Transverse colon (tissue), 4 donors: ENCODE results near the gene IL1B. TPM values are rescaled to one million over a fixed set of nuclear protein-coding genes. Genes with fewer than 3 reads are reported as not detected.

Source experiments
- DNase-seq: peaks from one replicate; pipeline ENCODE4 v3.0.0-alpha.2; 2019
- H3K27ac ChIP-seq, 4 donors: fragments of 200-600 bp; sonication (generic); 2 replicates each; pipeline ENCODE4 v1.5.1; 2016 to 2018; ENCODE audit warnings: inconsistent platforms in 4 of 4
- H3K27me3 ChIP-seq: fragments of 200-600 bp; sonication (generic); 2 replicates; pipeline ENCODE4 v1.5.1; 2017; ENCODE audit warnings: inconsistent platforms
- H3K36me3 ChIP-seq, 4 donors: fragments of 200-600 bp; sonication (generic); 2 replicates each; pipeline ENCODE4 v1.5.1; 2017 to 2019; ENCODE audit warnings: inconsistent platforms in 4 of 4
- H3K4me1 ChIP-seq, 4 donors: fragments of 200-600 bp; sonication (generic); 2 replicates each; pipeline ENCODE4 v1.5.1; 2017 to 2020; ENCODE audit warnings: inconsistent platforms in 4 of 4
- H3K4me3 ChIP-seq, 4 donors: fragments of 200-600 bp; sonication (generic); 1 replicate in 1 of 4; 2 replicates in 3 of 4; pipeline versions ENCODE4 v1.5.1 to v1.6.1; 2017 to 2019; ENCODE audit warnings: inconsistent platforms in 4 of 4
- H3K9me3 ChIP-seq, 2 donors: fragments of 200-600 bp; sonication (generic); 2 replicates each; pipeline ENCODE4 v1.5.1; 2017 to 2019; ENCODE audit warnings: inconsistent platforms in 2 of 2
- CTCF ChIP-seq, 5 experiments: fragments of 200-600 bp in 3 of 5; fragments of 450-650 bp in 2 of 5; sonication (generic) in 3 of 5; IDR thresholded peaks; 1 replicate in 2 of 5; 2 replicates in 3 of 5; pipeline ENCODE4 v1.5.1; 2016 to 2017; ENCODE audit warnings: antibody characterized with exemption in 5 of 5, inconsistent platforms in 3 of 5, mild to moderate bottlenecking in 2 of 5, moderate library complexity in 1 of 5
- EP300 ChIP-seq: sonication (generic); formaldehyde crosslinking; IDR thresholded peaks from one replicate; pipeline ENCODE4 v1.6.1; 2017; ENCODE audit warnings: antibody characterized with exemption, low read depth
- POLR2A ChIP-seq: fragments of 450-650 bp; IDR thresholded peaks from one replicate; pipeline ENCODE4 v1.6.1; 2016; ENCODE audit warnings: antibody characterized with exemption, mild to moderate bottlenecking, moderate library complexity
- POLR2AphosphoS5 ChIP-seq, 3 donors: sonication (generic); formaldehyde crosslinking; IDR thresholded peaks; one replicate each; pipeline ENCODE4 v1.6.1; 2016; ENCODE audit warnings: antibody characterized with exemption in 3 of 3
- WGBS, 2 donors: methylation state at CpG; one replicate each; pipeline ENCODE4 v1.1.5; 2018; ENCODE audit warnings: low coverage in 1 of 2; 5-methylcytosine and 5-hydroxymethylcytosine counted together
- in situ Hi-C, 4 donors: fragments of 200-750 bp; cut with MboI; loops; one replicate each; pipeline versions ENCODE4 v1.15.0 to v1.15.1; 2017; ENCODE audit warnings: low sequenced_read_pairs in 3 of 4, low pct_ligation_motif_present in 1 of 4, low pct_unique_long_range_greater_than_20kb in 1 of 4
- intact Hi-C: fragments of 100-400 bp; cut with DNase I; formaldehyde crosslinking; loops from one replicate; pipeline ENCODE4 v1.15.1; 2023; ENCODE audit warnings: low total_unique reads
- total RNA-seq, 4 donors: library from RNA; depleted of rRNA; stranded (reverse); fragments of >200 nt; gene quantifications; one replicate each; pipeline ENCODE4 v1.1.0, GENCODE V29; 2016

The IL1B gene
- total RNA-seq, 4 donors from 2014 or later = 1.9 to 7.1 (median 4.6) TPM; not detected in 1

- no peak overlapping the region for H3K4me3 ChIP-seq
- H3K36me3 ChIP-seq = no peaks in the 10 kb centered on the region
- no peaks in the 10 kb centered on the region for H3K9me3 ChIP-seq
- no peak for TF ChIP-seq CTCF (IDR thresholded peaks at IDR 0.05)
- TF ChIP-seq POLR2AphosphoS5 (IDR thresholded peaks at IDR 0.05) = no peak
- no peak for TF ChIP-seq EP300
- TF ChIP-seq POLR2A = no peak
- in situ Hi-C loops (no loop called here), intact Hi-C loops (no loop called here)
- H3K27ac ChIP-seq = no peak overlapping the region
- H3K27me3 ChIP-seq = no peaks in the 10 kb centered on the region
- WGBS, 2 donors = 59 to 65% methylated on average over 2 to 5 of the region's 5 CpGs
- no peaks in the 10 kb centered on the region for H3K4me1 ChIP-seq
- no peak for DNase-seq
Observed at GRCh38 chr2:112821142-112821541, 15.4 kb downstream of the IL1B start.

- H3K27ac ChIP-seq = no peak overlapping the region
- no peaks in the 10 kb centered on the region for H3K27me3 ChIP-seq
- H3K4me3 ChIP-seq = no peak overlapping the region
- no peak for DNase-seq
- TF ChIP-seq POLR2AphosphoS5 (IDR thresholded peaks at IDR 0.05) = no peak
- TF ChIP-seq CTCF (IDR thresholded peaks at IDR 0.05) = no peak
- TF ChIP-seq EP300 = no peak
- no peak for TF ChIP-seq POLR2A
- intact Hi-C loops = no loop called here
- no peaks in the 10 kb centered on the region for H3K9me3 ChIP-seq
- no peaks in the 10 kb centered on the region for H3K4me1 ChIP-seq
- in situ Hi-C loops = no loop called here
- H3K36me3 ChIP-seq = no peaks in the 10 kb centered on the region
Observed at GRCh38 chr2:112820343-112820742, 16.2 kb downstream of the IL1B start.

- no peaks in the 10 kb centered on the region for H3K9me3 ChIP-seq
- in situ Hi-C loops = no loop called here
- no peaks in the 10 kb centered on the region for H3K27me3 ChIP-seq
- H3K4me1 ChIP-seq = no peaks in the 10 kb centered on the region
- no peak overlapping the region for H3K27ac ChIP-seq
- TF ChIP-seq CTCF (IDR thresholded peaks at IDR 0.05) (no peak), EP300 (no peak)
- H3K4me3 ChIP-seq = no peak overlapping the region
- DNase-seq = no peak
- WGBS, 2 donors = 76 to 91% methylated on average over 6 to 7 of the region's 7 CpGs
- intact Hi-C loops = no loop called here
- no peaks in the 10 kb centered on the region for H3K36me3 ChIP-seq
Observed at GRCh38 chr2:112819081-112819480, 17.5 kb downstream of the IL1B start.

DNA sequence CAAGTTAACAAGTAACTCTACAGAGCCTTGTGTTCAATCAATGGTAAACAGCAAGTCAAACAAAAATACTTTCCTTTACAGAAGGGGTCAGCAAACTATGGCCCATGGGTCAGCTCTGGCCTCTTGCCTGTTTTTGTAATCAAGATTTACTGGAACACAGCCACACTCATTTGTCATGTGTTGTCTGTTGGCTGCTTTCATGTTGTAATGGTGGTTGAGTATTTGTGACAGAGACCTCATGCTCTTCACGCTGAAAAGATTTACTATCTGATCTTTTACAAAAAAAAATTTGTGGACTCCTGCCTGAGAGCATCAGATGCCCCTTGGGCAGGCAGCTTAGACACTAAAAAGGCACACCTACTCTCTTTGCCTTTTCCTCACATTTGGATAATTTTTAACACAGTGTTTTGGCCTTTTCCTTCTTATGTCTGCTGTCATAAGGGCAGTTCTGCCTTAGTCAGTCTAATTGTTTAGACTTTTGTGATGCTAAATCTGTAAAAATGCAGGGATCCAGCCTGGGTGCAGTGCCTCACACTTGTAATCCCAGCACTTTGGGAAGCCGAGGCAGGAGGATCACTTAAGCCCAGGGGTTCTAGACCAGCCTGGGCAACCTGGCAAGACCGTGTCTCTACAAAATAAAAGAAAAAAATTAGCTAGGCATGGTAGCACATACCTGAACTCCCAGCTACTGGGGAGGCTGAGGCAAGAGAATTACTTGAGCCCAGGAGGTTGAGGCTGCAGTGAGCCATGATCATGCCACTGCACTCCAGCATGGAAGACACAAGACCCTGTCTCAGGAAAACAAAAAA lies 18.3 kb downstream of the IL1B start:
- no peak overlapping the region for H3K27ac ChIP-seq
- in situ Hi-C loops = no loop called here
- no peak for DNase-seq
- TF ChIP-seq EP300 (no peak), CTCF (IDR thresholded peaks at IDR 0.05) (no peak), POLR2A (no peak), POLR2AphosphoS5 (IDR thresholded peaks at IDR 0.05) (no peak)
- no peaks in the 10 kb centered on the region for H3K36me3 ChIP-seq
- H3K4me1 ChIP-seq = no peaks in the 10 kb centered on the region
- H3K4me3 ChIP-seq = no peak overlapping the region
- H3K27me3 ChIP-seq = no peaks in the 10 kb centered on the region
- intact Hi-C loops = no loop called here
- H3K9me3 ChIP-seq = no peaks in the 10 kb centered on the region
- 80 to 100% methylated on average over 1 to 3 of the region's 3 CpGs for WGBS, 2 donors
